Measurements from ENCODE around the gene TEX36. TPM values are rescaled to one million over a fixed set of nuclear protein-coding genes. Genes with fewer than 3 reads are reported as not detected.

TEX36 gene
- total and polyA plus RNA-seq, 2 donors (not counting 1 experiment from before 2014, with no cell fraction given), result not detected

DNA sequence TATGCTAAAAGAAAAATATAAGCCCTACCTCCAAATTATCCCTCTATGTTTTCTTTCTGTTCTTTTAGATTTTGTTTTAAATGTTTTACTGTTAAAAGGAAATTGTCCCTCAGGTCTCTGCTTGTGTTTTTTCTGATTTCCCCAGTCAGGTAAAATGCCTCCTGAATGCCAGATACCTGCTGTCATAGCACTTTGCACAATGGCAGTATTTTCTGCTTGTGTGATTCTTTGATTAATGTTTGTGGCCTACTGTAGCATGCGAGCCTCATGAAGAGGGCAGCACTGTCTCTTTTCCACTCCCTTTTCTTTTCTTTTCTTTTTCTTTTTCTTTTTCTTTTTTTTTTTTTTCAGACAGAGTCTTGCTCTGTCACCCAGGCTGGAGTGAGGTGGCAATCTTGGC, 71.2 kb downstream of the TEX36 start:
- no peaks in the 10 kb centered on the region for H3K4me1 ChIP-seq (ENCODE audit: control insufficient read depth, extremely low read depth, insufficient read depth, low read length)
- DNase-seq (ENCODE audit: low read depth in 2 of 2), result no peak

DNA sequence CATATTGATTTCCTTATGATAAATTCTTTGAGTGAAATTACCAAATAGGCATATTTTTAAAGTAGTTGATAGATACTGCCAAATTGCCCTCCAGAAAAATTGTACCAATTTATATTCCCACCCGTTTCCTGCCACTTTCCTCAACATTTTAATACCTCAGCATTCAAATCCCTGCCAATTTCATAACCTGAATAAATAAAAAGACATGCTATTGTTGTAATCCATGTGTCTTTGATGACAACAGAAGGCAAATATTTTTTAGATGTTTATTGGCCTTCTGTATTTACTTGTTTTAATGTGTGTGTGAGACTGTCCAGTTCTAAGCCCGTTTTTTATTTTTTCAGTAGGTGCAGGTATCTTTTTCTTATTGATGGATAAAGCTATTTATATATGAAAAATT, 71.7 kb downstream of the TEX36 start:
- TF ChIP-seq EZH2 (IDR thresholded peaks at IDR 0.05; ENCODE audit: low read length, missing control alignments), result no peak
- TF ChIP-seq, protein P1, sequence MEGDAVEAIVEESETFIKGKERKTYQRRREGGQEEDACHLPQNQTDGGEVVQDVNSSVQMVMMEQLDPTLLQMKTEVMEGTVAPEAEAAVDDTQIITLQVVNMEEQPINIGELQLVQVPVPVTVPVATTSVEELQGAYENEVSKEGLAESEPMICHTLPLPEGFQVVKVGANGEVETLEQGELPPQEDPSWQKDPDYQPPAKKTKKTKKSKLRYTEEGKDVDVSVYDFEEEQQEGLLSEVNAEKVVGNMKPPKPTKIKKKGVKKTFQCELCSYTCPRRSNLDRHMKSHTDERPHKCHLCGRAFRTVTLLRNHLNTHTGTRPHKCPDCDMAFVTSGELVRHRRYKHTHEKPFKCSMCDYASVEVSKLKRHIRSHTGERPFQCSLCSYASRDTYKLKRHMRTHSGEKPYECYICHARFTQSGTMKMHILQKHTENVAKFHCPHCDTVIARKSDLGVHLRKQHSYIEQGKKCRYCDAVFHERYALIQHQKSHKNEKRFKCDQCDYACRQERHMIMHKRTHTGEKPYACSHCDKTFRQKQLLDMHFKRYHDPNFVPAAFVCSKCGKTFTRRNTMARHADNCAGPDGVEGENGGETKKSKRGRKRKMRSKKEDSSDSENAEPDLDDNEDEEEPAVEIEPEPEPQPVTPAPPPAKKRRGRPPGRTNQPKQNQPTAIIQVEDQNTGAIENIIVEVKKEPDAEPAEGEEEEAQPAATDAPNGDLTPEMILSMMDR (conservative IDR thresholded peaks at IDR 0.05 in 1 of 2, IDR thresholded peaks at IDR 0.05 in 1 of 2; ENCODE audit: low read depth in 1 of 2, low read length in 2 of 2), result no peak
- Histone ChIP-seq H3K27ac (ENCODE audit: insufficient read depth, low read length) (no peak overlapping the region), H2AFZ (ENCODE audit: low read length) (no peak overlapping the region), H3K9ac (ENCODE audit: insufficient read depth, low read length) (no peak overlapping the region), H3K4me2 (ENCODE audit: extremely low read depth, insufficient read depth, low read length) (no peak overlapping the region), H3K79me2 (ENCODE audit: control insufficient read depth, insufficient read depth, low read length) (no peaks in the 10 kb centered on the region), H3K4me1 (ENCODE audit: control insufficient read depth, extremely low read depth, insufficient read depth, low read length) (no peaks in the 10 kb centered on the region), H3K36me3 (ENCODE audit: control insufficient read depth, insufficient read depth, low read length) (no peaks in the 10 kb centered on the region), H3K27me3 (ENCODE audit: control insufficient read depth, insufficient read depth, low read length) (no peaks in the 10 kb centered on the region), H3K4me3 (replicated peaks in 1 of 4; ENCODE audit: control extremely low read depth in 1 of 4, insufficient read depth in 1 of 4, low read depth in 3 of 4, low read length in 4 of 4) (no peak overlapping the region), H3K9me3 (ENCODE audit: control insufficient read depth, insufficient read depth, low read depth, low read length) (no peaks in the 10 kb centered on the region), H4K20me1 (ENCODE audit: control insufficient read depth, extremely low read depth, insufficient read depth, low read length) (no peaks in the 10 kb centered on the region)
- no peak for DNase-seq (ENCODE audit: low read depth in 2 of 2)

More for the DNA sequence above, 71.2 kb downstream of the TEX36 start:
- Histone ChIP-seq H2AFZ (ENCODE audit: low read length) (no peak overlapping the region), H3K9me3 (ENCODE audit: control insufficient read depth, insufficient read depth, low read depth, low read length) (no peaks in the 10 kb centered on the region), H3K27me3 (ENCODE audit: control insufficient read depth, insufficient read depth, low read length) (no peaks in the 10 kb centered on the region), H3K9ac (ENCODE audit: insufficient read depth, low read length) (no peak overlapping the region), H3K79me2 (ENCODE audit: control insufficient read depth, insufficient read depth, low read length) (no peaks in the 10 kb centered on the region), H3K4me2 (ENCODE audit: extremely low read depth, insufficient read depth, low read length) (no peak overlapping the region), H3K27ac (ENCODE audit: insufficient read depth, low read length) (no peak overlapping the region), H3K4me3 (replicated peaks in 1 of 4; ENCODE audit: control extremely low read depth in 1 of 4, insufficient read depth in 1 of 4, low read depth in 3 of 4, low read length in 4 of 4) (no peak overlapping the region), H4K20me1 (ENCODE audit: control insufficient read depth, extremely low read depth, insufficient read depth, low read length) (no peaks in the 10 kb centered on the region), H3K36me3 (ENCODE audit: control insufficient read depth, insufficient read depth, low read length) (no peaks in the 10 kb centered on the region)
- TF ChIP-seq, protein P1 (conservative IDR thresholded peaks at IDR 0.05 in 1 of 2, IDR thresholded peaks at IDR 0.05 in 1 of 2; ENCODE audit: low read depth in 1 of 2, low read length in 2 of 2), result no peak
- no peak for TF ChIP-seq EZH2 (IDR thresholded peaks at IDR 0.05; ENCODE audit: low read length, missing control alignments)

DNA sequence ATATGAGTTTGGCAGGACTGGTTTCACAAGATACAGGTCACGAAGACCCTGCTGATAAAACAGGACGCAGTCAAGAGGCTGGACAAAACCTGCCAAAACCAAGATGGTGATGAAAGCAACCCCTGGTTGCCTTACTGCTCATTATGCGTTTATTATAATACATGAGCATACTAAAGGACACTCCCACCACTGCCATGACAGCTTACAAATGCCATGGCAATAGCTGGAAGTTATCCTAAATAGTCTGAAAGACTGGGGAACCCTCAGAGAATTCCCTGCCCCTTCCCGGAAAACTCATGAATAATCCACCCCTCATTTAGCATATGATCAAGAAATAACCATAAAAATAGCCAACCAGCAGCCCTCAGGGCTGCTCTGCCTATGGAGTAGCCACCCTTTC, 73.1 kb downstream of the TEX36 start:
- Histone ChIP-seq H3K4me3 (replicated peaks in 1 of 4; ENCODE audit: control extremely low read depth in 1 of 4, insufficient read depth in 1 of 4, low read depth in 3 of 4, low read length in 4 of 4) (no peak overlapping the region), H3K36me3 (ENCODE audit: control insufficient read depth, insufficient read depth, low read length) (no peaks in the 10 kb centered on the region), H3K4me1 (ENCODE audit: control insufficient read depth, extremely low read depth, insufficient read depth, low read length) (no peaks in the 10 kb centered on the region), H4K20me1 (ENCODE audit: control insufficient read depth, extremely low read depth, insufficient read depth, low read length) (no peaks in the 10 kb centered on the region), H3K27ac (ENCODE audit: insufficient read depth, low read length) (no peak overlapping the region), H3K27me3 (ENCODE audit: control insufficient read depth, insufficient read depth, low read length) (no peaks in the 10 kb centered on the region), H2AFZ (ENCODE audit: low read length) (no peak overlapping the region), H3K9ac (ENCODE audit: insufficient read depth, low read length) (no peak overlapping the region), H3K9me3 (ENCODE audit: control insufficient read depth, insufficient read depth, low read depth, low read length) (no peaks in the 10 kb centered on the region), H3K4me2 (ENCODE audit: extremely low read depth, insufficient read depth, low read length) (no peak overlapping the region), H3K79me2 (ENCODE audit: control insufficient read depth, insufficient read depth, low read length) (no peaks in the 10 kb centered on the region)
- TF ChIP-seq, protein P1 (conservative IDR thresholded peaks at IDR 0.05 in 1 of 2, IDR thresholded peaks at IDR 0.05 in 1 of 2; ENCODE audit: low read depth in 1 of 2, low read length in 2 of 2), result no peak
- TF ChIP-seq EZH2 (IDR thresholded peaks at IDR 0.05; ENCODE audit: low read length, missing control alignments), result no peak
- DNase-seq (ENCODE audit: low read depth in 2 of 2), result no peak
